ENCODE results near the gene WFDC10A.
"Not testable (repeated sequence)": the region's sequence is repeated elsewhere in the genome, so short reads cannot be mapped to it uniquely, and the experiment has no call there.

DNA sequence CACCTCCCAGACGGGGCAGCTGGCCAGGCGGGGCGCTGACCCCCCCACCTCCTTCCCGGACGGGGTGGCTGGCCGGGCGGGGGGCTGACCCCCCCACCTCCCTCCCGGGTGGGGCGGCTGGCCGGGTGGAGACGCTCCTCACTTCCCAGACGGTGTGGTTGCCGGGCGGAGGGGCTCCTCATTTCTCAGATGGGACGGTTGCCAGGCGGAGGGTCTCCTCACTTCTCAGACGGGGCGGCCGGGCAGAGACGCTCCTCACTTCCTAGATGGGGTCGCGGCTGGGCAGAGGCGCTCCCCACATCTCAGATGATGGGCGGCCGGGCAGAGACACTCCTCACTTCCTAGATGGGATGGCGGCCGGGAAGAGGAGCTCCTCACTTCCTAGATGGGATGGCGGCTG, 16.3 kb downstream of the WFDC10A start:
- TF ChIP-seq, protein P1, sequence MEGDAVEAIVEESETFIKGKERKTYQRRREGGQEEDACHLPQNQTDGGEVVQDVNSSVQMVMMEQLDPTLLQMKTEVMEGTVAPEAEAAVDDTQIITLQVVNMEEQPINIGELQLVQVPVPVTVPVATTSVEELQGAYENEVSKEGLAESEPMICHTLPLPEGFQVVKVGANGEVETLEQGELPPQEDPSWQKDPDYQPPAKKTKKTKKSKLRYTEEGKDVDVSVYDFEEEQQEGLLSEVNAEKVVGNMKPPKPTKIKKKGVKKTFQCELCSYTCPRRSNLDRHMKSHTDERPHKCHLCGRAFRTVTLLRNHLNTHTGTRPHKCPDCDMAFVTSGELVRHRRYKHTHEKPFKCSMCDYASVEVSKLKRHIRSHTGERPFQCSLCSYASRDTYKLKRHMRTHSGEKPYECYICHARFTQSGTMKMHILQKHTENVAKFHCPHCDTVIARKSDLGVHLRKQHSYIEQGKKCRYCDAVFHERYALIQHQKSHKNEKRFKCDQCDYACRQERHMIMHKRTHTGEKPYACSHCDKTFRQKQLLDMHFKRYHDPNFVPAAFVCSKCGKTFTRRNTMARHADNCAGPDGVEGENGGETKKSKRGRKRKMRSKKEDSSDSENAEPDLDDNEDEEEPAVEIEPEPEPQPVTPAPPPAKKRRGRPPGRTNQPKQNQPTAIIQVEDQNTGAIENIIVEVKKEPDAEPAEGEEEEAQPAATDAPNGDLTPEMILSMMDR (conservative IDR thresholded peaks at IDR 0.05 in 1 of 2, IDR thresholded peaks at IDR 0.05 in 1 of 2; ENCODE audit: low read depth in 1 of 2, low read length in 2 of 2): not testable (repeated sequence)
- TF ChIP-seq EZH2 (IDR thresholded peaks at IDR 0.05; ENCODE audit: low read length, missing control alignments): not testable (repeated sequence)
